Vagina (tissue), 2 donors: Measurements from ENCODE around the gene AFAP1L1.

ENCODE experiments used
- POLR2A ChIP-seq, 2 donors: fragments of 450-650 bp; IDR thresholded peaks; one replicate each; pipeline ENCODE4 v1.6.1; 2017; ENCODE audit warnings: antibody characterized with exemption in 2 of 2, mild to moderate bottlenecking in 2 of 2, moderate library complexity in 2 of 2
- POLR2AphosphoS5 ChIP-seq, 2 donors: sonication (generic); formaldehyde crosslinking; IDR thresholded peaks; one replicate each; pipeline ENCODE4 v1.9.0; 2017; ENCODE audit warnings: antibody characterized with exemption in 2 of 2, mild to moderate bottlenecking in 2 of 2, low read depth in 1 of 2; ENCODE audit not compliant: insufficient read depth in 1 of 2

- TF ChIP-seq POLR2A (IDR thresholded peaks at IDR 0.05) (no peak), POLR2AphosphoS5 (IDR thresholded peaks at IDR 0.05; ENCODE audit: insufficient read depth in 1 of 2, low read depth in 1 of 2) (no peak)
Observed at GRCh38 chr5:149374303-149374702, 102.6 kb downstream of the AFAP1L1 start.
